HG03575 (cell line): ENCODE results near the gene CACNA1C.

Source experiments
- ATAC-seq: cut with Tn5 transposase; IDR thresholded peaks from one replicate; pipeline ENCODE4 v1.9.1; 2021; ENCODE audit not compliant: unreplicated experiment, insufficient number of reproducible peaks, low FRiP score; ENCODE audit errors: extremely low read depth

Gene CACNA1C

GRCh38 chr12:2179058-2179457, 126.3 kb downstream of the CACNA1C start:
- ATAC-seq = no peak

DNA sequence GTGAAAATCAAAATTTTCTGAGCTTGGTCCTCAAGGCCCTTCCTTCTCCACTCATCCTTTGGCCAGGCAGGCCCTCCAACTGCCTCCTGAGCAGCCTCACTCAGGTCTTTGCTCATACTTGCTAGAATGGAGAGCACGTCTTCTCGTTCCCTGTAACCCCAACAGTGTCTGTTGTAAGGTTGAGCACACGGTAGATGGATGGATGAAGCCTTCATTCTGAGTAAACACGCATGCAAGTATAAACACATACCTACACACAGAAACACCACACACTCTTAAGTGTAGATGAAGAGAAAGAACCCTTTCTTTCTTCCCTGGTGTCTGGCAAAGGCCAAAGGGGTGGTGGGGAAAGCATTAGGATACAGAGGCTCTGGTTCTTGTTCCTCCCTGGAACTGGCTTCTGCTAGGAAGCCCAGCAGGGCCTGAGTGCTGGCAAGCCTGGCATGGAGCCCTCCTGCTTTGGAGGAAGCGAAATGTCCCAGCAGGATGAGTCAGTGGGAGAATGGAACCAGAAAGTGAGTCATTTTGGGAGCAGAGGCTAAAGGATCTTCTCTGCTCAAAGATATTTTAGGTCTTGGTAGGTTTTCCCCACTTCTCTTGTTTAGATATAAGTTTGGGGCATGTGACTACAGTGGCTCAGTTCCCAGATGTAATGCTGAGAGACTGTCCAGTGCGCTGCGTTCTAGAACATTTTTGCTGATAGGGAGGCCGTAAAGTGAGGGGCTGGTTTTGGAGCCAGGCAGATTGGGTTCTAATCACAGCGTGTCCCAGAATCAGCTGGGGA, 127.4 kb downstream of the CACNA1C start:
- no peak for ATAC-seq

DNA sequence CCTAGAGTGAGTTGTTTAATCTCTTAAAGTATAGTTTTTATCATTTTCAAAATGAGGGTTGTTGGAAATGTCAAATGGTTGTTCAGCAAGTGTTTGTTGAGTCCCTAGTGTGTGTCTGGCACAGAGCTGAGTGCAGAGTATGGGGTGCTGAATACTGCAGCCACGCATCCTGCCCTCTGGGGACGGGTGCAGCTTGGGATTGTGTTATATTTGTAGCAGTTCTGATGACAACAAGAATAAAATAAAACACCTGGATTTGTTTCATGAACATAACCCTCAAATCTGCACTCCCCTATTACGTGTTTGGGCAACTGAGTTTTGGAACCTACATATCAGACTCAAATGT, 127.9 kb downstream of the CACNA1C start:
- ATAC-seq = no peak

GRCh38 chr12:2183556-2184541, 131.1 kb downstream of the CACNA1C start:
- no peak for ATAC-seq

GRCh38 chr12:2185751-2186341, 133.1 kb downstream of the CACNA1C start:
- no peak for ATAC-seq

DNA sequence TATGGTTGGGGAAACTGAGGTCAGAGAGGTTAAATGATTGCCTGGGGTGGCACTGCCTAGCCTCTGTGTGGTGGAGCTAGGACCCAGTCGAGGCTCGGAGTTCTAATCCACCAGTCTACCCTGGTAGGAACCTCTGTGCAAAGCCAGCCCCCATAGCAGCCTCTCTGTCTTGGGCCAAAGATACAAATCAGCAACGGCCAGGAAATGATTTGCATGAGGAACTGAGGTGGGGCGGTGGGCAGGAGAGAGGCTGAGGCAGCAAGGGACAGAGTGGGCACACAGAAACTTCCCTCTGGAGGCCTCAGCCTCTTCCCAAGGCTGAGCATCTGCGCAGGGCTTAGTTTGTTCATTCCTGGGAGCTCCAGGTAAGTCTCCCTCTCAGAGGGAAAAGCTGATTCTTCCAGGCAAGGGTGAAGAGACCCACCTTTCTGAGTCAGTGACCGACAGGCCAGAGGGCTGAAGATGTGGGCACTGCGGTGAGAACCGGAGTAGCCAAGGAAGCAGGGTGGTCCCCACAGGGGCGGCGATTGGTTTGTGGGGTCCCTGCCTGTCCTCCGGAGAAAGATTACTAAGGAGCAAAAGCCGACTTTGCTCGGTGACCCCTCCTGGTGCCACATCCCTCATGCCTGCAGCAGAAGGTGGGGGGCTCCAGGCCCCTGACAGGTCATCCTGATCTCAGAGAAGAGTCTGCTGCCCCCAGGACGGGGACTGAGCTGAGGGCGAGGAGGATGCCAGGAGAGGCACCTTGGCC, 134.6 kb downstream of the CACNA1C start:
- no peak for ATAC-seq

DNA sequence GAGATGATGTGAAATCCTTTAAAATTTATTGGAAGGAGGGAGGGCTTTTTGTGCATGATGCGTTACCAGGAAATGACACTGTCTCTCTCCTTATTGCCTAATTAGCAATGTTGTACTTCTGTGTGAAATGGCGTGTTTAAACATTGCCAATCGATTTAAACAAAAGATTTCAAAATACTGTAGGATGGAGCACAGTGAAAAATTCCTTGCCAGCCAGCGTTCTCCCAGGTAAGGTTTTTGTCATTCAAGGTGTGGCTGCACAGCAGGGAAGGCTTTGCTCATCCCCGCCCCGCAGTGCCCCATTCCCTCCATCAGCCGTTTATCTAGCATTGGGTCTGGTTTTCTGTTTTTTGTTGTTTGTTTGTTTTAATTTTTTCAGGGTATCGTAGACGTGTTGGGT, 137.3 kb downstream of the CACNA1C start:
- ATAC-seq = no peak

DNA sequence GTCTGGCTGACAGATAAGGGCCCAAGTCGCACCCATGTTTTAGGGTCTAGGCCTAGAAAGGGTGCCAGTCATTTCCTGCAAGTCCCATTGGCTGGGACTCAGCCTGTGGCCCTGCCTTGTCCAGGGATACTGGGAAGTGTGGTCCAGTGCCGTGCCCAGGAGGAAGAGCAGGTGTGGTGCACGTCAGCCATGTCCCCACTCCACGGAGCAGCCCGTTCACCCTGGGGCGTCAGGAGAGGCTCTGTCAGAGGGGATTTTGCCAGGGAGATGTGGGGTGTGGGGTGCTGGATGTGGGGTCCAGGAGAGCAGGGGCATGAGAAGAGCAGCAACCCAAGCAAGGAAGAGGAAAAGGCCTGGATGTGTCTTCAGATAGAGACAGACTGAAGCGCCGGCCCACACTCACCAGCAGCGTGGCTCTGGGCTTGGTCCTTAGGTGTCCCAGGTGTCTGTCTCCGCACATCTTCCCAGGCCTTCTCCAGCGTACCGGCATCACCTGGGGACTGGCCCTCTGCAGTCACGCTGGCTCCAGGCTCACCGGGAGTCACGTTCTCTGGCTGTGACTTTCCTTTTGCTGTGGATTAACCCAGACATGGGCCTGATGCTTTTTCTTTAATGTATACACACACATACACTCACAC, 138.2 kb downstream of the CACNA1C start:
- ATAC-seq = no peak

DNA sequence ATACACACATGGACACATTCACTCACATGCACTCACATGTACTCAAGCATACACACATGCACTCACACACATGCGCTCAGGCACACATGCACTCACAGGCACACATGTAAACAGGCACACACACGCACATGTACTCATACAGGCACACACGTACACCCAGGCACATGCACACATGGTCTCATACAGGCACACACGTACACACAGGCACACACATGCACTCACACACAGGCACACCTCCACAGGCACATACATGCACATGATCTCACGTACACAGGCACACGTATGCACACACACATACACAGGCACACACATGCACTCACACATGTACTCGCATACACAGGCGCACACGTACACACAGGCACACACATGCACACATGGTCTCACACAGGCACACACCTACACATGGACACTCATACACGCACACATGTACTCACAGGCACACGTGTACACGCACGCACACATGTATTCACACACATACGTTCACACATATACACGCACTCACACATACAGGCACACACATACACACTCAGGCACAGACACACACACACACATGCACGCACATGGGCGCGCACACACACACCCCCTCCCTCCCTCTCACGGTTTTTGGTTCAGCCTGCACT, 138.9 kb downstream of the CACNA1C start:
- ATAC-seq = no peak

GRCh38 chr12:2192231-2192630, 139.4 kb downstream of the CACNA1C start:
- ATAC-seq = no peak

GRCh38 chr12:2194060-2194459, 141.3 kb downstream of the CACNA1C start:
- no peak for ATAC-seq

- no peak for ATAC-seq
Observed at GRCh38 chr12:2194571-2194970, 141.8 kb downstream of the CACNA1C start.

DNA sequence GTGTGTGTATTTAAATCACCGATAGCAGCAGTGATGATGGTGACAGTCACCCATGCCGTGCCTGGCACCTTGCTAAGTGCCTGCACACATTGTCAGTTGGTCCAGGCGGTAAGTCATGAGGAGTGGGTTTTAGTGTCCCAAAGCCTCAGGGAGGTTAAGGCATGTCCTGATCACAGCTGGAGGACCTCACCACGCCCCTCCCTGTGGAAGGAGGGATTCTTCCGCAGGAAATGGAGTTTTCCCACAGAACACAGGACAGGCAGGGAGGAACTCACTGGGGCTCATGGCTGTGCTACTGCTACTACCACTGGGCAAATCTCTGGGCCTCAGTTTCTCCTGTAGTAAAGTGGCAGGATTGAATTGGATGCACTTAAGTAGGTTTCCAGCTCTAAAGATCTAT, 142.3 kb downstream of the CACNA1C start:
- ATAC-seq = no peak

GRCh38 chr12:2198005-2198501, 145.3 kb downstream of the CACNA1C start:
- no peak for ATAC-seq

DNA sequence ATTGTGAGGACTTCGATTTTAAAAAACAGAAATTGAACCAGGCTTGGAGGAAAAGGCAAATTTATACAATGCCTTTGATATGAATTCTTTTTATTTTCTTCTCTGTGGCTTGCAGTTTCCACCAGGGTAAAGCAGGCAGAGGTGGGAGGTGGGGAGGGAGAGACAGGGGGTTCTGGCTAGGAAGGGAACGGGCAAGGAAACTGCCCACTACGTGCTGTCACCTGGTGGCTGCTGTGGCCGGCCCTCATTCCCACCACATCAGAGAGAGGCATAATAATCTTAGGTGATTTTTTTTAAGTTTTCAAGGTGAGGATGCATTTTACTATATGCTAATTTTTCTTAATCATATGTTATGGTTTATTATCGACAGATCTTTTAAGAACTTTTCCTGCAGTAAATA, 145.8 kb downstream of the CACNA1C start:
- ATAC-seq = no peak

DNA sequence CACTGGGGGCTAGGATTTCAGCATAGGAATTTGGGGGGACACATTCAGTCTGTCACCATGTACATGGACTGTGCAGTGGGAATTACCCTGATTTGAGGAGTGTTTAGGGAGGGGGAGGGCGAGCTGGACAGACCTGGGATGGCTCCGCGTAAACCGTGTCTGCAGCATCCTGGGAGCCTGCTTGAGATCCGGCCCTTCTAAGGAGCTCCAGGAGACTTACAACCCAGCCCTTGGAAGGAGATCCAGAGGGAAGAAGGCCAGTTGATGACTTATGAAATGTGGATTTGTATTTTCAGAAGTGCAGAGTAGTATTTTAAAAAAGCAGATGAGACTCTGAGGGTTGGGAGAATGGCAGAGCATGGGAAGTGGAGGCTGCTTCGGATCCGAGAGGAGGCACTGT, 153.2 kb downstream of the CACNA1C start:
- no peak for ATAC-seq

- no peak for ATAC-seq
Observed at GRCh38 chr12:2208837-2209635, 156.2 kb downstream of the CACNA1C start.
